ENCODE measurements around the gene FHIT. TPM values are rescaled to one million over a fixed set of nuclear protein-coding genes. Genes with fewer than 3 reads are reported as not detected.

FHIT gene
- polyA plus RNA-seq, 1 experiment = 0.11 TPM

DNA sequence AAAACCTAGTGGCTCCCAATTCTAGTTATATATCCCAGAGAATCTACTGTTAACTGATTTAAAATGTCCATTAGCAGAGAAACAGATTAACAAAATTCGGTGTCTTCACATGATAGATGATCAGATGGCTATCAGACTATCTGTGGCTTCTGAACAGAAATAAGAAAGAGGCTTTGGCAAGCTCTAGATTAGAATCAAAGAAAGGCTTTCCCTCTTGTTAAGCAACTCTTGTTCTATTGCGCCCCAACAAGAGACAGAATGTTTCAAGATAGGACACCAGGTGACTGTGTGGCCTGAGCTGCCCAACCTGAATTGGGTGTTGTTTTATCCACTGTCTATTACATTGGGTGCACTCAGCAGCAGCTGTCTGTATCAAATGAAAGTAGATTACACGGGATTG lies 483.7 kb downstream of the FHIT start:
- Histone ChIP-seq H3K4me3 (ENCODE audit: low read depth, low read length) (no peak overlapping the region), H3K36me3 (ENCODE audit: control insufficient read depth, insufficient read depth, low read length) (no peaks in the 10 kb centered on the region), H3K27me3 (ENCODE audit: control insufficient read depth, insufficient read depth, low read length) (no peaks in the 10 kb centered on the region)
- POLR2A ChIA-PET = no interaction called here
- CTCF ChIA-PET = no interaction called here
- no peak for DNase-seq (ENCODE audit: low read depth)
- TF ChIP-seq, protein P1, sequence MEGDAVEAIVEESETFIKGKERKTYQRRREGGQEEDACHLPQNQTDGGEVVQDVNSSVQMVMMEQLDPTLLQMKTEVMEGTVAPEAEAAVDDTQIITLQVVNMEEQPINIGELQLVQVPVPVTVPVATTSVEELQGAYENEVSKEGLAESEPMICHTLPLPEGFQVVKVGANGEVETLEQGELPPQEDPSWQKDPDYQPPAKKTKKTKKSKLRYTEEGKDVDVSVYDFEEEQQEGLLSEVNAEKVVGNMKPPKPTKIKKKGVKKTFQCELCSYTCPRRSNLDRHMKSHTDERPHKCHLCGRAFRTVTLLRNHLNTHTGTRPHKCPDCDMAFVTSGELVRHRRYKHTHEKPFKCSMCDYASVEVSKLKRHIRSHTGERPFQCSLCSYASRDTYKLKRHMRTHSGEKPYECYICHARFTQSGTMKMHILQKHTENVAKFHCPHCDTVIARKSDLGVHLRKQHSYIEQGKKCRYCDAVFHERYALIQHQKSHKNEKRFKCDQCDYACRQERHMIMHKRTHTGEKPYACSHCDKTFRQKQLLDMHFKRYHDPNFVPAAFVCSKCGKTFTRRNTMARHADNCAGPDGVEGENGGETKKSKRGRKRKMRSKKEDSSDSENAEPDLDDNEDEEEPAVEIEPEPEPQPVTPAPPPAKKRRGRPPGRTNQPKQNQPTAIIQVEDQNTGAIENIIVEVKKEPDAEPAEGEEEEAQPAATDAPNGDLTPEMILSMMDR (IDR thresholded peaks at IDR 0.05; ENCODE audit: insufficient read depth, low read depth, low read length) = no peak

DNA sequence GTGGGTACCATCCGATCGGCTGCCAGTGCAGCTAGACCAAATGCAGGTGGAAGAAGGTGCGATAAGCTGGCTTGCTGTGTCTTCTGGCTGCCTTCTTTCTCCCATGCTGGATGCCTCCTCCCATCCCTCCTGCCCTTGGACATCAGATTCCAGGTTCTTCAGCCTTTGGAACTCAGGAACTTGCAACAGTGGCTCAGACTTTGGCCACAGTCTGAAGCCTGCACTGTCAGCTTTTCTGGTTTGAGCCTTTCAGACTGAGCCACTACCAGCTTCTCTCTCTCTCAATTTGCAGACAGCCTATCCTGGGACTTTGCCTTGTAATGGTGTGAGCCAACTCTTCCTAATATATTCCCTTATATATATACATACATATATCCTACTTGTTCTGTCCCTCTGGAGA lies 485.5 kb downstream of the FHIT start:
- Histone ChIP-seq H3K36me3 (ENCODE audit: control insufficient read depth, insufficient read depth, low read length) (no peaks in the 10 kb centered on the region), H3K27me3 (ENCODE audit: control insufficient read depth, insufficient read depth, low read length) (no peaks in the 10 kb centered on the region), H3K4me3 (ENCODE audit: low read depth, low read length) (no peak overlapping the region)
- POLR2A ChIA-PET = no interaction called here
- TF ChIP-seq, protein P1 (IDR thresholded peaks at IDR 0.05; ENCODE audit: insufficient read depth, low read depth, low read length) = no peak
- no peak for DNase-seq (ENCODE audit: low read depth)
- CTCF ChIA-PET = no interaction called here

DNA sequence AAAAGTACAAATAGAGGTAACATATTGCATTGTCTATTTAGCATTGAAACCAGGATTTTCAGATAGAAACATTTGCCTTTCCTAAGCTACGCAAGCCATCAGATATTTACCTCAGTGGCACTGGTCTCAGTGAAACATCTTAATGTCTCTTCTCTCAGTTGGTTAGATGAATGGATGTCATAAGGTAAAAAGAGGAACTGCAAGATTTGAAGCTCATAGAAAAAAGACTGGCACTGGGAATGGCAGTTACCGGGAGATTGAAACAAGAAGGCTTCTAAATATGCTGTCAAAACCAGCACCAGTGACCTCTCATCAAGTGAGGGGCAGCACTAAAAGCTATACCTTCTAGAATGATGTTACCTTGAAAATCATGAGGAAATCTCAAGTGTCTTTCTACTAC lies 486.4 kb downstream of the FHIT start:
- CTCF ChIA-PET = no interaction called here
- no peak overlapping the region for H3K4me3 ChIP-seq (ENCODE audit: low read depth, low read length)
- no peaks in the 10 kb centered on the region for H3K27me3 ChIP-seq (ENCODE audit: control insufficient read depth, insufficient read depth, low read length)
- no peaks in the 10 kb centered on the region for H3K36me3 ChIP-seq (ENCODE audit: control insufficient read depth, insufficient read depth, low read length)
- POLR2A ChIA-PET = no interaction called here
- no peak for DNase-seq (ENCODE audit: low read depth)
- TF ChIP-seq, protein P1 (IDR thresholded peaks at IDR 0.05; ENCODE audit: insufficient read depth, low read depth, low read length) = no peak

DNA sequence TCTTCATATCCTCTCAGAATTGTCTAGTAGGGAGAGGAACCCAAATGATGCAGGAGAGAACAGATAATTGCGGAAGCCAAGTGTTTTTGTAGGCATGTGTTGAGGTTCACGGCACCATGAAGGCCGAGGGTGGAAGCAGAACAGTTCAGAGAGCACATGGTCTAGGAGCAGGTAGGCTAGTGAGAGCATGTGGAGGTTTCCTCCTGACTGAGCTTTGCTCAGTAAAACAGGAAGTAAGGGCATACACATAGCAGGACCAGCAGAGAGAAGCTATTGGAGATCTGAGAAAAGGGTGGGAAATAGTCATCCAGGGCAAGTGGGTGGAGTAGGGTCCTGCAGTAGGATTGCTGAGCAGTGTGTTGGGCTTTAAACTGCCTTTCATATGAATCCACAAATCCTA lies 491.1 kb downstream of the FHIT start:
- Histone ChIP-seq H3K4me3 (ENCODE audit: low read depth, low read length) (no peak overlapping the region), H3K36me3 (ENCODE audit: control insufficient read depth, insufficient read depth, low read length) (no peaks in the 10 kb centered on the region), H3K27me3 (ENCODE audit: control insufficient read depth, insufficient read depth, low read length) (no peaks in the 10 kb centered on the region)
- ChIA-PET CTCF (no interaction called here), POLR2A (no interaction called here)
- TF ChIP-seq, protein P1 (IDR thresholded peaks at IDR 0.05; ENCODE audit: insufficient read depth, low read depth, low read length) = no peak
- DNase-seq (ENCODE audit: low read depth) = no peak

DNA sequence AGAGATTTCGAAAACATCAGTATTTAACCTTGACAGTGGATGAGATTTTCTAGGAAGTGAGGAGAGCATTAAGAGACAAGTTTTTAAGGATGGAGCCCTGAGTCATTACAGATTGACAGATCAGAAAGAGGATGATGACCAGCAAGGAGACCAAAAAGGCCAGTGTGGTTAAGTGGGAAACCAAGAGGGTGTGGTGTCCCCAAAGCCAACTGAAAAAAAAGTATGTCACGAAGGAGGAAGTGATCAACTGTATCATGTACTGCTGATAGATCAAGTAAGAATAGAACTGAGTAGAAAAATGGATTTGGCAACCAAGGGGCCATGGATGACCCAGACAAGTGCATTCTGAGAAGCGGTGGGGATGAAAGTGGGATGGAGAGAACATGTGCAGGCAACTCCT lies 491.8 kb downstream of the FHIT start:
- ChIA-PET POLR2A (no interaction called here), CTCF (no interaction called here)
- Histone ChIP-seq H3K36me3 (ENCODE audit: control insufficient read depth, insufficient read depth, low read length) (no peaks in the 10 kb centered on the region), H3K4me3 (ENCODE audit: low read depth, low read length) (no peak overlapping the region), H3K27me3 (ENCODE audit: control insufficient read depth, insufficient read depth, low read length) (no peaks in the 10 kb centered on the region)
- DNase-seq (ENCODE audit: low read depth) = no peak
- TF ChIP-seq, protein P1 (IDR thresholded peaks at IDR 0.05; ENCODE audit: insufficient read depth, low read depth, low read length) = no peak

Measured in BJ (cell line).